Lower lobe of right lung (tissue), 2 donors: ENCODE results near the gene ZNF814. TPM values are rescaled to one million over a fixed set of nuclear protein-coding genes. Genes with fewer than 3 reads are reported as not detected.
"Not testable (repeated sequence)": the region's sequence is repeated elsewhere in the genome, so short reads cannot be mapped to it uniquely, and the experiment has no call there.

Experiments used
- ATAC-seq, 2 donors: fragments of 200-7000 bp; cut with Tn5 transposase; one replicate each; pipeline ENCODE4 v1.9.1; 2020 to 2022; ENCODE audit warnings: mild to moderate bottlenecking in 2 of 2, moderate library complexity in 2 of 2
- DNase-seq: peaks from one replicate; pipeline ENCODE4 v3.0.0-alpha.2; 2020
- H3K27ac ChIP-seq: fragments of 200-600 bp; one replicate; pipeline ENCODE4 v1.8.0; 2022
- H3K27me3 ChIP-seq: fragments of 200-600 bp; one replicate; pipeline ENCODE4 v1.8.0; 2022; ENCODE audit warnings: low read depth
- H3K36me3 ChIP-seq: fragments of 200-600 bp; one replicate; pipeline ENCODE4 v1.8.0; 2022; ENCODE audit warnings: mild to moderate bottlenecking
- H3K4me1 ChIP-seq: fragments of 200-600 bp; one replicate; pipeline ENCODE4 v1.8.0; 2022
- H3K4me3 ChIP-seq: fragments of 200-600 bp; one replicate; pipeline ENCODE4 v1.8.0; 2022; ENCODE audit warnings: mild to moderate bottlenecking
- H3K9me3 ChIP-seq: fragments of 200-600 bp; one replicate; pipeline ENCODE4 v1.8.0; 2022
- intact Hi-C: fragments of 100-400 bp; cut with DNase I; formaldehyde crosslinking; loops from one replicate; pipeline ENCODE4 v1.11.0; 2022
- total RNA-seq: library from RNA; stranded (reverse); fragmentation: NEBNext Ultra II Directional; extraction: Animal tissue kit (Norgen Biotek cat#: 25700); gene quantifications from one replicate; pipeline ENCODE4 v1.2.1, GENCODE V29; 2021
- TF ChIP-seq, protein P1 (sequence below): fragments of 200-600 bp; IDR thresholded peaks from one replicate; pipeline ENCODE4 v1.8.0; 2022; ENCODE audit warnings: antibody characterized with exemption, mild to moderate bottlenecking
- donor health status: DM: no; HTN: yes; CAD: no; lungs with severe emphysema.

Gene ZNF814
- total RNA-seq, 1 donor from 2014 or later = 13.5 TPM

DNA sequence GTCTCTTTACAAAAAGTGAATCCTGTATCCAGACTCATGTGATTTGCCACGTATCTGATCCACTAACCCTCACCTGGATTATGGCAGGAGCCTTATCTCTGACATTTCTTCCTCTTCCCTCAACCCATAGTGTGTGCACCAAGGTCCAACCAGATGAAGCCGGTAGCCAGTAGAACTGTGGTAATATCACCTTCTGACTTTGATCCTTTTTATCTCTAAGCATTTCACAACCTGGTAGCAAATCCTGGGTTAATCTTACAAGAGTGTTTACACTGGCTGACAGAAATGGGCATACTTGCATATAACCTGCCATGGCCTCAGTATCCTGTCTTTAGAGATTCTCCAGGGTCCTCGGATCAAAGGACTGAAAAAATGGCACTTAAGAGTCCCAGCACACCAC is 25.7 kb upstream of the ZNF814 start:
- intact Hi-C loops = no loop called here

DNA sequence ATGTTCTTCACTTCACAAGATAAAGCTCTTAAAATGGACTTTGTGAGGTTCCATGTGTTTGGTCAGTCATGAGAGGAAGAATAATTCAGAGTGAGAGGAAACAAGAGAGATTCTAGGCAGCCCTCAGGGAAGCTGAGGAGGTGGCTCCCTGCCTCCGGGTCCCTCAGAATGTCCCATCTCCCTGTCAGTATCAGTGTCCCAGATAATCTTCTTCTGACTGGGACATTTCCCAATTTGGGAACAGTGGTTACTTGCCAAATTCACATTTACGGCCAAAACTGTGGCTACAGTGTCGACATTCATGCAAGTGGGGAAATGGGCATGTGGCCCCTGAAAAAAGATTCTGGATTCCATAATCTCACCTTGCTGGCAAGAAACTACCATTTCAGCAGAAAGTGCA is 18.6 kb upstream of the ZNF814 start:
- Histone ChIP-seq H3K27ac (no peak overlapping the region), H3K36me3 (peaks cover 39% of the 10 kb centered on the region), H3K9me3 (peaks cover 53% of the 10 kb centered on the region), H3K4me1 (no peaks in the 10 kb centered on the region), H3K27me3 (no peaks in the 10 kb centered on the region), H3K4me3 (no peak overlapping the region)
- ATAC-seq (no peak), DNase-seq (no peak)
- intact Hi-C loops = no loop called here
- TF ChIP-seq, protein P1, sequence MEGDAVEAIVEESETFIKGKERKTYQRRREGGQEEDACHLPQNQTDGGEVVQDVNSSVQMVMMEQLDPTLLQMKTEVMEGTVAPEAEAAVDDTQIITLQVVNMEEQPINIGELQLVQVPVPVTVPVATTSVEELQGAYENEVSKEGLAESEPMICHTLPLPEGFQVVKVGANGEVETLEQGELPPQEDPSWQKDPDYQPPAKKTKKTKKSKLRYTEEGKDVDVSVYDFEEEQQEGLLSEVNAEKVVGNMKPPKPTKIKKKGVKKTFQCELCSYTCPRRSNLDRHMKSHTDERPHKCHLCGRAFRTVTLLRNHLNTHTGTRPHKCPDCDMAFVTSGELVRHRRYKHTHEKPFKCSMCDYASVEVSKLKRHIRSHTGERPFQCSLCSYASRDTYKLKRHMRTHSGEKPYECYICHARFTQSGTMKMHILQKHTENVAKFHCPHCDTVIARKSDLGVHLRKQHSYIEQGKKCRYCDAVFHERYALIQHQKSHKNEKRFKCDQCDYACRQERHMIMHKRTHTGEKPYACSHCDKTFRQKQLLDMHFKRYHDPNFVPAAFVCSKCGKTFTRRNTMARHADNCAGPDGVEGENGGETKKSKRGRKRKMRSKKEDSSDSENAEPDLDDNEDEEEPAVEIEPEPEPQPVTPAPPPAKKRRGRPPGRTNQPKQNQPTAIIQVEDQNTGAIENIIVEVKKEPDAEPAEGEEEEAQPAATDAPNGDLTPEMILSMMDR = no peak

More for the DNA sequence above, 25.7 kb upstream of the ZNF814 start:
- H3K36me3 ChIP-seq = peaks cover 22% of the 10 kb centered on the region
- TF ChIP-seq, protein P1 = no peak
- no peak overlapping the region for H3K4me3 ChIP-seq
- H3K4me1 ChIP-seq = peaks cover 15% of the 10 kb centered on the region
- H3K9me3 ChIP-seq = peaks cover 14% of the 10 kb centered on the region
- DNase-seq (no peak), ATAC-seq (no peak)
- H3K27ac ChIP-seq = no peak overlapping the region
- no peaks in the 10 kb centered on the region for H3K27me3 ChIP-seq

- ATAC-seq = no peak
- H3K4me3 ChIP-seq = no peak overlapping the region
- TF ChIP-seq, protein P1 = no peak
- no peak overlapping the region for H3K27ac ChIP-seq
- intact Hi-C loops = no loop called here
- H3K9me3 ChIP-seq = peaks cover 47% of the 10 kb centered on the region
- peaks cover 24% of the 10 kb centered on the region for H3K36me3 ChIP-seq
- no peaks in the 10 kb centered on the region for H3K4me1 ChIP-seq
- no peak for DNase-seq
- H3K27me3 ChIP-seq = no peaks in the 10 kb centered on the region
Measured at GRCh38 chr19:57905258-57905657, 16.4 kb upstream of the ZNF814 start.

GRCh38 chr19:57903618-57904184 is 14.9 kb upstream of the ZNF814 start:
- TF ChIP-seq, protein P1 = no peak
- H3K4me1 ChIP-seq = no peaks in the 10 kb centered on the region
- DNase-seq = no peak
- H3K27me3 ChIP-seq = no peaks in the 10 kb centered on the region
- no peak for ATAC-seq
- H3K4me3 ChIP-seq = no peak overlapping the region
- intact Hi-C loops = no loop called here
- H3K9me3 ChIP-seq = peaks cover 38% of the 10 kb centered on the region
- peaks cover 15% of the 10 kb centered on the region for H3K36me3 ChIP-seq
- H3K27ac ChIP-seq = no peak overlapping the region

- Histone ChIP-seq H3K4me1 (no peaks in the 10 kb centered on the region), H3K36me3 (no peaks in the 10 kb centered on the region), H3K9me3 (peaks cover 13% of the 10 kb centered on the region), H3K27me3 (no peaks in the 10 kb centered on the region), H3K4me3 (no peak overlapping the region), H3K27ac (no peak overlapping the region)
- DNase-seq (no peak), ATAC-seq (no peak)
- intact Hi-C loops = no loop called here
- TF ChIP-seq, protein P1 = no peak
Measured at GRCh38 chr19:57900311-57900710, 11.5 kb upstream of the ZNF814 start.

DNA sequence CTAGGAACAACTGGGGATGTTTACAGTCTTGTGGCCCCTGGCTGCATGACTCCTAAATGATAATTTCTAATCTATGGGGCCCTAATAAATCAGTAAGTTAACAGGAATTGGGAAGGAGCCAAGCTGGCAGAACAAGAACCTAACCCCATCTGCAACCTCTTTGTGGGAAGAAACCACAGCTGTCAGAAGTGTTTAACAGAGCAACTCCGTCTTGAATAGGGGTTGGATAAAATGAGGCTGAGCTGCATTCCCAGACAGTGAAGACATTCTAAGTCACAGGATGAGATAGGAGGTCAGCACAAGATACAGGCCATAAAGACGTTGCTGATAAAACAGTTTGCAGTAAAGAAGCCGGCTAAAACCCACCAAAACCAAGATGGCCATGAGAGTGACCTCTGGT is 1.9 kb upstream of the ZNF814 start:
- H3K4me1 ChIP-seq, H3K4me3 ChIP-seq, DNase-seq, H3K27me3 ChIP-seq, H3K36me3 ChIP-seq, H3K27ac ChIP-seq, intact Hi-C loops, ATAC-seq: not testable (repeated sequence)
- H3K9me3 ChIP-seq = peaks cover 11% of the 10 kb centered on the region
